Ishikawa (cell line): Measurements from ENCODE around the gene CHN2.

Experiments
- CEBPB ChIP-seq: IDR thresholded peaks from 2 replicates; pipeline ENCODE4 v1.6.1; 2012
- RAD21 ChIP-seq: IDR thresholded peaks from 2 replicates; pipeline ENCODE4 v1.6.1; 2012; ENCODE audit warnings: low read depth
- TAF1 ChIP-seq: IDR thresholded peaks from 2 replicates; pipeline ENCODE4 v1.6.1; 2012; ENCODE audit warnings: low read depth, mild to moderate bottlenecking
- YY1 ChIP-seq: IDR thresholded peaks from 2 replicates; pipeline ENCODE4 v1.6.1; 2012; ENCODE audit warnings: low read depth
- TF ChIP-seq, protein P1 (sequence below): IDR thresholded peaks from 2 replicates; pipeline ENCODE4 v1.6.1; 2012

DNA sequence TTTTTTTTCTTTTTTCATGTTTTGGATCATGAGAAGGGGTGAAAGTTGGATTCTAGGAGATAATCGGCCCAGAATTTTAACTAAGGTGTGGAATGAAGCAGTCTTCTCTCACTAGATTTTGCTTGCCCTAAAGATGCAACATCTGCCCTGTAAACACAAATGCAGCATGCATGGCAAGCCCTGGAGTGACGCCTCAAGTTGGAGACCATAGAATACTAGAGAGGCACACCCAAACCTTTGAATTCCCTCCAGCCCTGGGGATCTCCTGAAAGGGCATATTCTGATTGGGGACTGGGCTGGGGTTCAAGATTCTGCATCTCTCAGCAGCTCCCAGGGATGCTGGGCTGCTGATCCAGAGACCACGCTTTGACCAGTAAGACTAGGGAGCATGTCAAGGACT is 241.3 kb downstream of the CHN2 start:
- no peak for TF ChIP-seq RAD21
- no peak for TF ChIP-seq YY1
- TF ChIP-seq TAF1: no peak
- no peak for TF ChIP-seq CEBPB
- TF ChIP-seq, protein P1, sequence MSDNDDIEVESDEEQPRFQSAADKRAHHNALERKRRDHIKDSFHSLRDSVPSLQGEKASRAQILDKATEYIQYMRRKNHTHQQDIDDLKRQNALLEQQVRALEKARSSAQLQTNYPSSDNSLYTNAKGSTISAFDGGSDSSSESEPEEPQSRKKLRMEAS: no peak
